ENCODE measurements around the gene IGFN1. TPM values are rescaled to one million over a fixed set of nuclear protein-coding genes. Genes with fewer than 3 reads are reported as not detected.

The IGFN1 gene
- total and polyA plus RNA-seq, 3 donors from 2014 or later, result 8.2 to 16.4 (median 12.5) TPM

- DNase-seq, result no peak
- peaks cover 9% of the 10 kb centered on the region for H3K4me1 ChIP-seq
- 82 to 92% methylated on average over 12 to 16 of the region's 17 CpGs for WGBS, 2 donors
- TF ChIP-seq CTCF (IDR thresholded peaks at IDR 0.05), result no peak
- TF ChIP-seq POLR2A (IDR thresholded peaks at IDR 0.05), result no peak
- H3K4me3 ChIP-seq, result no peak overlapping the region
- intact Hi-C loops (cut with DNase I; ENCODE audit: low total_unique reads), result no loop called here
- no peaks in the 10 kb centered on the region for H3K36me3 ChIP-seq (ENCODE audit: low read depth, missing control alignments)
- H3K27me3 ChIP-seq, result no peaks in the 10 kb centered on the region
- H3K9me3 ChIP-seq, result no peaks in the 10 kb centered on the region
- H3K27ac ChIP-seq, result no peak overlapping the region
These were observed 43.8 kb upstream of the IGFN1 start for GRCh38 chr1:201146626-201147390.

DNA sequence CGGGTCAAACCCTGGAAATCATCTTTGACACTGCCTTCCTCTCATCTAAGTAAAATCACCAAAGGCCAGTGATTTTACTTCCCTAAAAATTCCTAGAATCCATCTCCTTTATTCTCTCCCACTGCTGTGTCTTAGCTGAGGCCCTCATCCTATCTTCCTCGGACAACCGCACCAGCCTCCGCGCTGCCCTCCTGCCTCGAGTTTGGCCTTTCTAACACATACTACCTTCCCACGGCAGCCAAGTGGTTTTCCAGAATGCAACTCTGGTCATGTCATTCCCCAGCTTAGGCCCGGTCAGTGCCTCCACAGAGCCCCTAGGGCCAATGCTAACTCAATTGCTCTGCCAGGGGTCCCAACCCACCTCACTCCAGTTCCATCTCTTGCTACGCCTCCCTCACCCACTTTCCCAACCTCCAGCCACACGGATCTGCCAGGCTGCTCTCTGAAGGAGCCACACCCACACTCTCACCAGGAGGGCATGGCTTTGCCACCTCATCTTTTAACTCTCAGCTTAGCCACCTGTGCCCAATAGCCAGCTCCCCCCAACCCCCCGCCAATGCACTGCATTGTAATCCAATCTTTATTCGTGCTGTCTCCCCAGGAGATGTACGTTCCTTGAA is 43.1 kb upstream of the IGFN1 start:
- intact Hi-C loops (cut with DNase I; ENCODE audit: low total_unique reads), result no loop called here
- no peak for DNase-seq

DNA sequence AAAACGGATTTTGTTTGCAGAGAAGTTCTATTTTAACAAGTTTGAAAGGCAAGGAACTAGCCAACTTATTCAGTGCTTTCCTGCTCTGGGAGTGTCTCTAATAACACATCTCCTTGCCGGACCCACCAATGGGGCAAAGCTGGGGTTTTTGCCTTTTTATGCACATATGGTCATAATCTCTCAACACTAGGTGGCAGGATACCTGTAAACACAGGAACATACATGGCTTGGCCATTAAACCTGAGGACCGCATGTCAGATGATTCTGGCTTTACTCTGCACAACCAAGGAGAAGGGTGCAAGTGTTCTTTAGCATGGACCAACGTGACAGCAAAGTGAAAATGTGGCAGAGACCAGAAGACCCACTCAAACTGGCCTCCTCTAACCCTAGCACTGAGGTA is 41.2 kb upstream of the IGFN1 start:
- no peak overlapping the region for H3K27ac ChIP-seq
- 76 to 82% methylated on average over 4 of the region's 4 CpGs for WGBS, 2 donors
- intact Hi-C loops (cut with DNase I; ENCODE audit: low total_unique reads), result no loop called here

More for the DNA sequence above, 43.1 kb upstream of the IGFN1 start:
- H3K36me3 ChIP-seq (ENCODE audit: low read depth, missing control alignments), result no peaks in the 10 kb centered on the region
- peaks cover 9% of the 10 kb centered on the region for H3K4me1 ChIP-seq
- 94% methylated on average over 11 to 12 of the region's 13 CpGs for WGBS, 2 donors
- no peaks in the 10 kb centered on the region for H3K27me3 ChIP-seq
- no peak for TF ChIP-seq CTCF (IDR thresholded peaks at IDR 0.05)
- no peak for TF ChIP-seq POLR2A (IDR thresholded peaks at IDR 0.05)
- no peaks in the 10 kb centered on the region for H3K9me3 ChIP-seq
- H3K4me3 ChIP-seq, result no peak overlapping the region
- no peak overlapping the region for H3K27ac ChIP-seq

GRCh38 chr1:201153474-201154388 is 36.9 kb upstream of the IGFN1 start:
- H3K9me3 ChIP-seq, result no peaks in the 10 kb centered on the region
- peaks cover 16% of the 10 kb centered on the region for H3K4me1 ChIP-seq
- DNase-seq, result no peak
- H3K4me3 ChIP-seq, result peak overlapping the region; percentile 91 to 97
- TF ChIP-seq POLR2A (IDR thresholded peaks at IDR 0.05) (no peak), CTCF (IDR thresholded peaks at IDR 0.05) (no peak)
- no peaks in the 10 kb centered on the region for H3K36me3 ChIP-seq (ENCODE audit: low read depth, missing control alignments)
- no peaks in the 10 kb centered on the region for H3K27me3 ChIP-seq
- peak overlapping the region; percentile 73 to 91 for H3K27ac ChIP-seq
- intact Hi-C loops (cut with DNase I; ENCODE audit: low total_unique reads), result no loop called here
- 1 to 4% methylated on average over 14 to 37 of the region's 37 CpGs for WGBS, 2 donors

More for the DNA sequence above, 41.2 kb upstream of the IGFN1 start:
- Histone ChIP-seq H3K27me3 (no peaks in the 10 kb centered on the region), H3K4me3 (no peak overlapping the region), H3K4me1 (peaks cover 11% of the 10 kb centered on the region), H3K9me3 (no peaks in the 10 kb centered on the region), H3K36me3 (ENCODE audit: low read depth, missing control alignments) (no peaks in the 10 kb centered on the region)
- TF ChIP-seq POLR2A (IDR thresholded peaks at IDR 0.05), result no peak
- peak in 1 of 3 experiments; percentile 31 for TF ChIP-seq CTCF (IDR thresholded peaks at IDR 0.05)
- no peak for DNase-seq
